Neural cell (in vitro differentiated cells): ENCODE measurements around the gene SAMD7. TPM values are rescaled to one million over a fixed set of nuclear protein-coding genes. Genes with fewer than 3 reads are reported as not detected.

ENCODE experiments used
- H2AFZ ChIP-seq: fragments of 200-600, 300-800 bp; sonication (generic), shearing (Covaris generic); 2 replicates; pipeline ENCODE4 v1.6.0; 2014; ENCODE audit warnings: low read depth, mild to moderate bottlenecking, antibody characterized with exemption, low read length, moderate library complexity
- H3F3A ChIP-seq: fragments of 200-600 bp; shearing (Covaris generic); 2 replicates; pipeline ENCODE4 v1.6.1; 2016; ENCODE audit warnings: mild to moderate bottlenecking, moderate library complexity, mixed read lengths, antibody characterized with exemption, low read length; ENCODE audit not compliant: insufficient read depth, poor library complexity, severe bottlenecking
- H3K27ac ChIP-seq: fragments of 200-600, 300-800 bp; sonication (generic), shearing (Covaris generic); 2 replicates; pipeline ENCODE4 v1.5.1; 2014; ENCODE audit warnings: mild to moderate bottlenecking, low read length, moderate library complexity
- H3K27me3 ChIP-seq: fragments of 300-800, 200-600 bp; sonication (generic), shearing (Covaris generic); 2 replicates; pipeline ENCODE4 v1.6.0; 2014; ENCODE audit warnings: mild to moderate bottlenecking, low read depth, low read length, moderate library complexity; ENCODE audit not compliant: insufficient read depth
- H3K36me3 ChIP-seq: fragments of 300-800, 200-600 bp; sonication (generic), shearing (Covaris generic); 2 replicates; pipeline ENCODE4 v1.5.1; 2014; ENCODE audit warnings: mild to moderate bottlenecking, antibody characterized with exemption, low read length, moderate library complexity; ENCODE audit not compliant: insufficient read depth
- H3K4me2 ChIP-seq: fragments of 300-800, 200-600 bp; sonication (generic), shearing (Covaris generic); 2 replicates; pipeline ENCODE4 v1.6.0; 2014; ENCODE audit warnings: mild to moderate bottlenecking, low read length
- H3K4me3 ChIP-seq: fragments of 300-800, 200-600 bp; sonication (generic), shearing (Covaris generic); 2 replicates; pipeline ENCODE4 v1.5.1; 2014; ENCODE audit warnings: mild to moderate bottlenecking, low read length, moderate library complexity
- H3K79me2 ChIP-seq: fragments of 200-600 bp; shearing (Covaris generic); replicated peaks from 2 replicates; pipeline ENCODE4 v1.6.0; 2014; ENCODE audit warnings: mild to moderate bottlenecking, low read length, moderate library complexity; ENCODE audit not compliant: insufficient read depth
- H3K9ac ChIP-seq: fragments of 300-800, 200-600 bp; sonication (generic), shearing (Covaris generic); 2 replicates; pipeline ENCODE4 v1.6.1; 2016; ENCODE audit warnings: mild to moderate bottlenecking, low read length, mixed read lengths
- H3K9me2 ChIP-seq: fragments of 200-600 bp; shearing (Covaris generic); 2 replicates; pipeline ENCODE4 v1.6.1; 2016; ENCODE audit warnings: mild to moderate bottlenecking, low read length, mixed read lengths; ENCODE audit not compliant: insufficient read depth
- H3K9me3 ChIP-seq: fragments of 200-600, 300-800 bp; sonication (generic), shearing (Covaris generic); 2 replicates; pipeline ENCODE4 v1.6.1; 2016; ENCODE audit warnings: mild to moderate bottlenecking, mixed run types, low read length, moderate library complexity, mixed read lengths
- H4K20me1 ChIP-seq: fragments of 200-600 bp; shearing (Covaris generic); 2 replicates; pipeline ENCODE4 v1.6.1; 2016; ENCODE audit warnings: mild to moderate bottlenecking, mixed run types; ENCODE audit not compliant: insufficient read depth
- EP300 ChIP-seq: fragments of 450-650 bp; conservative IDR thresholded peaks from 2 replicates; pipeline ENCODE4 v1.6.1; 2014; ENCODE audit warnings: antibody characterized with exemption, mild to moderate bottlenecking, moderate library complexity; ENCODE audit not compliant: poor library complexity, severe bottlenecking
- EZH2 ChIP-seq: fragments of 200-600, 300-800 bp; shearing (Covaris generic), sonication (generic); IDR thresholded peaks from 2 replicates; pipeline ENCODE4 v1.6.1; 2014; ENCODE audit warnings: antibody characterized with exemption, low read length, borderline replicate concordance, mild to moderate bottlenecking; ENCODE audit not compliant: insufficient read depth, poor library complexity, severe bottlenecking
- MXI1 ChIP-seq: fragments of 450-650 bp; conservative IDR thresholded peaks from 2 replicates; pipeline ENCODE4 v1.6.1; 2014; ENCODE audit warnings: antibody characterized with exemption, mild to moderate bottlenecking; ENCODE audit not compliant: poor library complexity, severe bottlenecking
- POLR2AphosphoS5 ChIP-seq: IDR thresholded peaks from 2 replicates; pipeline ENCODE4 v1.6.1; 2012
- RAD21 ChIP-seq: fragments of 450-650 bp; conservative IDR thresholded peaks from 2 replicates; pipeline ENCODE4 v1.6.1; 2014; ENCODE audit warnings: antibody characterized with exemption, mild to moderate bottlenecking, moderate library complexity
- REST ChIP-seq: IDR thresholded peaks from 2 replicates; pipeline ENCODE4 v1.6.1; 2012; ENCODE audit warnings: borderline replicate concordance
- SMC3 ChIP-seq: fragments of 450-650 bp; conservative IDR thresholded peaks from 2 replicates; pipeline ENCODE4 v1.6.1; 2014; ENCODE audit warnings: antibody characterized with exemption, mild to moderate bottlenecking, moderate library complexity; ENCODE audit not compliant: poor library complexity
- TAF1 ChIP-seq: IDR thresholded peaks from 2 replicates; pipeline ENCODE4 v1.6.1; 2012; ENCODE audit warnings: low read depth
- polyA plus RNA-seq: library from polyadenylated mRNA; depleted of rRNA; stranded (reverse); fragments of >200 nt; gene quantifications from 2 replicates; pipeline ENCODE4 v1.2.3, GENCODE V29; 2014
- TF ChIP-seq, protein P1 (sequence below): fragments of 450-650 bp; IDR thresholded peaks from 2 replicates; pipeline ENCODE4 v1.5.1; 2014; ENCODE audit warnings: antibody characterized with exemption, mild to moderate bottlenecking, moderate library complexity; ENCODE audit not compliant: poor library complexity, severe bottlenecking

Gene SAMD7
- polyA plus RNA-seq, 1 donor from 2014 or later, result not detected

- H2AFZ ChIP-seq, result peak overlapping the region; percentile 77
- H3K4me3 ChIP-seq, result peak overlapping the region; percentile 88
- no peaks in the 10 kb centered on the region for H3K9me3 ChIP-seq
- no peaks in the 10 kb centered on the region for H3K36me3 ChIP-seq
- peak overlapping the region; percentile 91 for H3K4me2 ChIP-seq
- H3K9me2 ChIP-seq, result no peaks in the 10 kb centered on the region
- TF ChIP-seq MXI1 (peak; percentile 71), POLR2AphosphoS5 (peak; percentile 16), REST (peak; percentile 6), EZH2 (no peak), SMC3 (peak; percentile 16), TAF1 (peak; percentile 46), EP300 (no peak), RAD21 (peak; percentile 13)
- TF ChIP-seq, protein P1, sequence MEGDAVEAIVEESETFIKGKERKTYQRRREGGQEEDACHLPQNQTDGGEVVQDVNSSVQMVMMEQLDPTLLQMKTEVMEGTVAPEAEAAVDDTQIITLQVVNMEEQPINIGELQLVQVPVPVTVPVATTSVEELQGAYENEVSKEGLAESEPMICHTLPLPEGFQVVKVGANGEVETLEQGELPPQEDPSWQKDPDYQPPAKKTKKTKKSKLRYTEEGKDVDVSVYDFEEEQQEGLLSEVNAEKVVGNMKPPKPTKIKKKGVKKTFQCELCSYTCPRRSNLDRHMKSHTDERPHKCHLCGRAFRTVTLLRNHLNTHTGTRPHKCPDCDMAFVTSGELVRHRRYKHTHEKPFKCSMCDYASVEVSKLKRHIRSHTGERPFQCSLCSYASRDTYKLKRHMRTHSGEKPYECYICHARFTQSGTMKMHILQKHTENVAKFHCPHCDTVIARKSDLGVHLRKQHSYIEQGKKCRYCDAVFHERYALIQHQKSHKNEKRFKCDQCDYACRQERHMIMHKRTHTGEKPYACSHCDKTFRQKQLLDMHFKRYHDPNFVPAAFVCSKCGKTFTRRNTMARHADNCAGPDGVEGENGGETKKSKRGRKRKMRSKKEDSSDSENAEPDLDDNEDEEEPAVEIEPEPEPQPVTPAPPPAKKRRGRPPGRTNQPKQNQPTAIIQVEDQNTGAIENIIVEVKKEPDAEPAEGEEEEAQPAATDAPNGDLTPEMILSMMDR, result no peak
- H3K9ac ChIP-seq, result peak overlapping the region; percentile 95
- H3K27me3 ChIP-seq, result no peaks in the 10 kb centered on the region
- peaks cover 7% of the 10 kb centered on the region for H3F3A ChIP-seq
- H3K79me2 ChIP-seq, result peaks cover 53% of the 10 kb centered on the region
- H4K20me1 ChIP-seq, result peaks cover 4% of the 10 kb centered on the region
- H3K27ac ChIP-seq, result peak overlapping the region; percentile 91
Observed at GRCh38 chr3:169966951-169967915, 55.9 kb downstream of the SAMD7 start.

GRCh38 chr3:169968224-169968885, 57.0 kb downstream of the SAMD7 start:
- Histone ChIP-seq H3K4me3 (peak overlapping the region; percentile 88), H3K9me2 (no peaks in the 10 kb centered on the region), H2AFZ (no peak overlapping the region), H3K9me3 (no peaks in the 10 kb centered on the region), H3K79me2 (peaks cover 64% of the 10 kb centered on the region), H3K9ac (peak overlapping the region; percentile 95), H3K27ac (no peak overlapping the region), H3F3A (peaks cover 7% of the 10 kb centered on the region), H3K4me2 (peak overlapping the region; percentile 91), H3K36me3 (no peaks in the 10 kb centered on the region), H4K20me1 (peaks cover 4% of the 10 kb centered on the region), H3K27me3 (no peaks in the 10 kb centered on the region)
- no peak for TF ChIP-seq RAD21
- TF ChIP-seq EP300, result no peak
- TF ChIP-seq, protein P1, result no peak
- no peak for TF ChIP-seq REST
- no peak for TF ChIP-seq TAF1
- TF ChIP-seq MXI1, result no peak
- no peak for TF ChIP-seq POLR2AphosphoS5
- TF ChIP-seq EZH2, result no peak
- TF ChIP-seq SMC3, result no peak
